Right ventricle myocardium superior (tissue), 1 donor: Measurements from ENCODE around the gene PIH1D1. TPM values are rescaled to one million over a fixed set of nuclear protein-coding genes. Genes with fewer than 3 reads are reported as not detected.
"Not testable (repeated sequence)": the region's sequence is repeated elsewhere in the genome, so short reads cannot be mapped to it uniquely, and the experiment has no call there.

Experiments used
- ATAC-seq: fragments of 200-7000 bp; cut with Tn5 transposase; one replicate; pipeline ENCODE4 v1.9.1; 2020; ENCODE audit warnings: mild to moderate bottlenecking; ENCODE audit not compliant: poor library complexity
- DNase-seq: peaks from one replicate; pipeline ENCODE4 v3.0.0-alpha.2; 2020
- intact Hi-C: fragments of 100-400 bp; cut with DNase I; formaldehyde crosslinking; loops from one replicate; pipeline ENCODE4 v1.11.2; 2022
- total RNA-seq: library from RNA; stranded (reverse); fragmentation: NEBNext Ultra II Directional; extraction: Animal tissue kit (Norgen Biotek cat#: 25700); gene quantifications from one replicate; pipeline ENCODE4 v1.2.1, GENCODE V29; 2021
- donor health status: DM: no; HTN: yes; CAD: no; lungs with severe emphysema.

Gene PIH1D1
- total RNA-seq, 1 donor from 2014 or later: 28.1 TPM

- no peak for DNase-seq
- intact Hi-C loops: no loop called here
- no peak for ATAC-seq
Observed at GRCh38 chr19:49486710-49487276, 35.2 kb upstream of the PIH1D1 start.

GRCh38 chr19:49486232-49486631, 34.6 kb upstream of the PIH1D1 start:
- DNase-seq: no peak
- ATAC-seq: no peak
- intact Hi-C loops: no loop called here

- intact Hi-C loops: no loop called here
- DNase-seq (no peak), ATAC-seq (no peak)
Observed at GRCh38 chr19:49481020-49481683, 29.5 kb upstream of the PIH1D1 start.

- no peak for DNase-seq
- no peak for ATAC-seq
Observed at GRCh38 chr19:49479975-49480628, 28.5 kb upstream of the PIH1D1 start.

GRCh38 chr19:49475995-49476880, 24.6 kb upstream of the PIH1D1 start:
- DNase-seq (no peak), ATAC-seq (no peak)
- intact Hi-C loops: no loop called here

More at GRCh38 chr19:49479975-49480628, 28.5 kb upstream of the PIH1D1 start:
- intact Hi-C loops: no loop called here

GRCh38 chr19:49475191-49475917, 23.7 kb upstream of the PIH1D1 start:
- no peak for ATAC-seq
- DNase-seq: no peak
- intact Hi-C loops: no loop called here

- no peak for ATAC-seq
- DNase-seq: no peak
- intact Hi-C loops: no loop called here
Observed at GRCh38 chr19:49474542-49474924, 22.9 kb upstream of the PIH1D1 start.

- DNase-seq: peak; percentile 87
- ATAC-seq: peak; percentile 83
- intact Hi-C loops: no loop called here
Observed at GRCh38 chr19:49473868-49474541, 22.4 kb upstream of the PIH1D1 start, which contains the start of gene FLT3LG. Gene FLT3LG (plus strand): TSS chr19:49474215. CDS start chr19:49474640, 425 bp downstream.

- intact Hi-C loops, ATAC-seq, DNase-seq: not testable (repeated sequence)
Observed at GRCh38 chr19:49473501-49473867, 21.9 kb upstream of the PIH1D1 start.

GRCh38 chr19:49472936-49473335, 21.3 kb upstream of the PIH1D1 start:
- DNase-seq (no peak), ATAC-seq (no peak)
- intact Hi-C loops: no loop called here

GRCh38 chr19:49470615-49470978, 19.0 kb upstream of the PIH1D1 start:
- ATAC-seq (no peak), DNase-seq (no peak)
- intact Hi-C loops: no loop called here

- intact Hi-C loops: no loop called here
- no peak for ATAC-seq
- DNase-seq: no peak
Observed at GRCh38 chr19:49469828-49470614, 18.4 kb upstream of the PIH1D1 start.

- intact Hi-C loops: no loop called here
- DNase-seq: peak; percentile 87
- ATAC-seq: peak; percentile 81
Observed at GRCh38 chr19:49468746-49469447, 17.3 kb upstream of the PIH1D1 start.

GRCh38 chr19:49468199-49468598, 16.6 kb upstream of the PIH1D1 start:
- no peak for ATAC-seq
- no peak for DNase-seq
- intact Hi-C loops: no loop called here

GRCh38 chr19:49465371-49465770, 13.8 kb upstream of the PIH1D1 start:
- ATAC-seq (no peak), DNase-seq (no peak)
- intact Hi-C loops: no loop called here

GRCh38 chr19:49463960-49464740, 12.5 kb upstream of the PIH1D1 start:
- DNase-seq: no peak
- intact Hi-C loops: no loop called here

More at GRCh38 chr19:49463960-49464740, 12.5 kb upstream of the PIH1D1 start:
- no peak for ATAC-seq
